GM19351 (cell line): ENCODE results near the gene GRK1.

ENCODE experiments used
- ATAC-seq: cut with Tn5 transposase; IDR thresholded peaks from one replicate; pipeline ENCODE4 v1.9.1; 2021; ENCODE audit warnings: mild to moderate bottlenecking, moderate library complexity; ENCODE audit not compliant: unreplicated experiment

The GRK1 gene

GRCh38 chr13:113771709-113772331 is 104.8 kb downstream of the GRK1 start:
- no peak for ATAC-seq

- no peak for ATAC-seq
Measured at GRCh38 chr13:113774177-113775107, 107.4 kb downstream of the GRK1 start.

GRCh38 chr13:113775451-113776145 is 108.6 kb downstream of the GRK1 start:
- no peak for ATAC-seq

GRCh38 chr13:113776231-113777125 is 109.5 kb downstream of the GRK1 start:
- no peak for ATAC-seq

GRCh38 chr13:113777311-113778260 is 110.6 kb downstream of the GRK1 start:
- no peak for ATAC-seq

GRCh38 chr13:113781571-113781970 is 114.6 kb downstream of the GRK1 start:
- ATAC-seq = no peak

- no peak for ATAC-seq
Measured at GRCh38 chr13:113782472-113782871, 115.5 kb downstream of the GRK1 start.

GRCh38 chr13:113783200-113783881 is 116.3 kb downstream of the GRK1 start:
- ATAC-seq = no peak

GRCh38 chr13:113783966-113784644 is 117.1 kb downstream of the GRK1 start:
- ATAC-seq = no peak

GRCh38 chr13:113784645-113785024 is 117.6 kb downstream of the GRK1 start:
- ATAC-seq = no peak

- no peak for ATAC-seq
Measured at GRCh38 chr13:113785051-113786010, 118.3 kb downstream of the GRK1 start.

GRCh38 chr13:113786262-113786841 is 119.3 kb downstream of the GRK1 start:
- ATAC-seq = no peak
